ENCODE results near the gene C1QB.

Gene C1QB

DNA sequence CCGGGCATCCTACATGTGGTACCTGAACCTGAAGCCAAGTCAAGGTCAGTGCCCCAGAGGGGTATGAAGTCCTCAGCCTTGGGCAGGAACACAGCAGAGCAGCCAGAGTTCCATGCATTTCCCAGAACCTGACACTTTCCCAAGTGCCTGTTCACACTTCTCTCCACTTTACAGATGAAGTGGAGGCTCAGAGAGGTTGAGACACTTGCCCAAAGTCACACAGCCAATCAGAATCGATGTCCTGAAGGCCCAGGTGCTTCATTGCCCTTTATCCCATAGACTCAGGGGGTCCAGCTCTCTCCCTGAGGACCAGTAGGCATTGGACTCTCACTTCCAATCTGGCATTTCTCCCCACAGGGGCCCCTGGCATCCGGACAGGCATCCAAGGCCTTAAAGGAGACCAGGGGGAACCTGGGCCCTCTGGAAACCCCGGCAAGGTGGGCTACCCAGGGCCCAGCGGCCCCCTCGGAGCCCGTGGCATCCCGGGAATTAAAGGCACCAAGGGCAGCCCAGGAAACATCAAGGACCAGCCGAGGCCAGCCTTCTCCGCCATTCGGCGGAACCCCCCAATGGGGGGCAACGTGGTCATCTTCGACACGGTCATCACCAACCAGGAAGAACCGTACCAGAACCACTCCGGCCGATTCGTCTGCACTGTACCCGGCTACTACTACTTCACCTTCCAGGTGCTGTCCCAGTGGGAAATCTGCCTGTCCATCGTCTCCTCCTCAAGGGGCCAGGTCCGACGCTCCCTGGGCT is 14.4 kb upstream of the C1QB start:
- TF ChIP-seq BACH2 (CRISPR knock-in tag; IDR thresholded peaks at IDR 0.05; ENCODE audit: borderline replicate concordance): no peak
- TF ChIP-seq, protein P1, sequence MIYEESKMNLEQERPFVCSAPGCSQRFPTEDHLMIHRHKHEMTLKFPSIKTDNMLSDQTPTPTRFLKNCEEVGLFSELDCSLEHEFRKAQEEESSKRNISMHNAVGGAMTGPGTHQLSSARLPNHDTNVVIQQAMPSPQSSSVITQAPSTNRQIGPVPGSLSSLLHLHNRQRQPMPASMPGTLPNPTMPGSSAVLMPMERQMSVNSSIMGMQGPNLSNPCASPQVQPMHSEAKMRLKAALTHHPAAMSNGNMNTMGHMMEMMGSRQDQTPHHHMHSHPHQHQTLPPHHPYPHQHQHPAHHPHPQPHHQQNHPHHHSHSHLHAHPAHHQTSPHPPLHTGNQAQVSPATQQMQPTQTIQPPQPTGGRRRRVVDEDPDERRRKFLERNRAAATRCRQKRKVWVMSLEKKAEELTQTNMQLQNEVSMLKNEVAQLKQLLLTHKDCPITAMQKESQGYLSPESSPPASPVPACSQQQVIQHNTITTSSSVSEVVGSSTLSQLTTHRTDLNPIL (CRISPR knock-in tag; IDR thresholded peaks at IDR 0.05; ENCODE audit: low read depth): no peak
- TF ChIP-seq ZNF8 (CRISPR knock-in tag; IDR thresholded peaks at IDR 0.05): no peak
- no peak for TF ChIP-seq ZFP30 (CRISPR knock-in tag; IDR thresholded peaks at IDR 0.05)
- no peak for TF ChIP-seq PPARA (CRISPR knock-in tag; IDR thresholded peaks at IDR 0.05; ENCODE audit: borderline replicate concordance)
- no peak for TF ChIP-seq TCF4 (CRISPR knock-in tag; IDR thresholded peaks at IDR 0.05; ENCODE audit: borderline replicate concordance)
- no peak for TF ChIP-seq ZNF70 (CRISPR knock-in tag; IDR thresholded peaks at IDR 0.05)
- TF ChIP-seq RARB (CRISPR knock-in tag; IDR thresholded peaks at IDR 0.05): no peak
- TF ChIP-seq, protein P2, sequence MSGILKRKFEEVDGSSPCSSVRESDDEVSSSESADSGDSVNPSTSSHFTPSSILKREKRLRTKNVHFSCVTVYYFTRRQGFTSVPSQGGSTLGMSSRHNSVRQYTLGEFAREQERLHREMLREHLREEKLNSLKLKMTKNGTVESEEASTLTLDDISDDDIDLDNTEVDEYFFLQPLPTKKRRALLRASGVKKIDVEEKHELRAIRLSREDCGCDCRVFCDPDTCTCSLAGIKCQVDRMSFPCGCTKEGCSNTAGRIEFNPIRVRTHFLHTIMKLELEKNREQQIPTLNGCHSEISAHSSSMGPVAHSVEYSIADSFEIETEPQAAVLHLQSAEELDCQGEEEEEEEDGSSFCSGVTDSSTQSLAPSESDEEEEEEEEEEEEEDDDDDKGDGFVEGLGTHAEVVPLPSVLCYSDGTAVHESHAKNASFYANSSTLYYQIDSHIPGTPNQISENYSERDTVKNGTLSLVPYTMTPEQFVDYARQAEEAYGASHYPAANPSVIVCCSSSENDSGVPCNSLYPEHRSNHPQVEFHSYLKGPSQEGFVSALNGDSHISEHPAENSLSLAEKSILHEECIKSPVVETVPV (CRISPR knock-in tag; IDR thresholded peaks at IDR 0.05): no peak
- ATAC-seq: no peak

DNA sequence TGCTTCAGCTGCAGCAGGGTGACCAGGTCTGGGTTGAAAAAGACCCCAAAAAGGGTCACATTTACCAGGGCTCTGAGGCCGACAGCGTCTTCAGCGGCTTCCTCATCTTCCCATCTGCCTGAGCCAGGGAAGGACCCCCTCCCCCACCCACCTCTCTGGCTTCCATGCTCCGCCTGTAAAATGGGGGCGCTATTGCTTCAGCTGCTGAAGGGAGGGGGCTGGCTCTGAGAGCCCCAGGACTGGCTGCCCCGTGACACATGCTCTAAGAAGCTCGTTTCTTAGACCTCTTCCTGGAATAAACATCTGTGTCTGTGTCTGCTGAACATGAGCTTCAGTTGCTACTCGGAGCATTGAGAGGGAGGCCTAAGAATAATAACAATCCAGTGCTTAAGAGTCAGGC is 13.8 kb upstream of the C1QB start:
- TF ChIP-seq BACH2 (CRISPR knock-in tag; IDR thresholded peaks at IDR 0.05; ENCODE audit: borderline replicate concordance) (no peak), GLIS3 (CRISPR knock-in tag; IDR thresholded peaks at IDR 0.05) (no peak), ISL1 (CRISPR knock-in tag; IDR thresholded peaks at IDR 0.05) (no peak), SNAI2 (CRISPR knock-in tag; IDR thresholded peaks at IDR 0.05) (no peak), ZFP3 (CRISPR knock-in tag; IDR thresholded peaks at IDR 0.05) (no peak), TOX (CRISPR knock-in tag; IDR thresholded peaks at IDR 0.05; ENCODE audit: borderline replicate concordance) (no peak), TCF4 (CRISPR knock-in tag; IDR thresholded peaks at IDR 0.05; ENCODE audit: borderline replicate concordance) (no peak), ARNTL (CRISPR knock-in tag; IDR thresholded peaks at IDR 0.05; ENCODE audit: borderline replicate concordance, low read depth) (no peak), PPARA (CRISPR knock-in tag; IDR thresholded peaks at IDR 0.05; ENCODE audit: borderline replicate concordance) (no peak), ZNF8 (CRISPR knock-in tag; IDR thresholded peaks at IDR 0.05) (no peak), ZC3H10 (CRISPR knock-in tag; IDR thresholded peaks at IDR 0.05) (no peak), RARB (CRISPR knock-in tag; IDR thresholded peaks at IDR 0.05) (no peak), ZNF565 (CRISPR knock-in tag; conservative IDR thresholded peaks at IDR 0.05; ENCODE audit: low read depth) (no peak)
- TF ChIP-seq, protein P3, sequence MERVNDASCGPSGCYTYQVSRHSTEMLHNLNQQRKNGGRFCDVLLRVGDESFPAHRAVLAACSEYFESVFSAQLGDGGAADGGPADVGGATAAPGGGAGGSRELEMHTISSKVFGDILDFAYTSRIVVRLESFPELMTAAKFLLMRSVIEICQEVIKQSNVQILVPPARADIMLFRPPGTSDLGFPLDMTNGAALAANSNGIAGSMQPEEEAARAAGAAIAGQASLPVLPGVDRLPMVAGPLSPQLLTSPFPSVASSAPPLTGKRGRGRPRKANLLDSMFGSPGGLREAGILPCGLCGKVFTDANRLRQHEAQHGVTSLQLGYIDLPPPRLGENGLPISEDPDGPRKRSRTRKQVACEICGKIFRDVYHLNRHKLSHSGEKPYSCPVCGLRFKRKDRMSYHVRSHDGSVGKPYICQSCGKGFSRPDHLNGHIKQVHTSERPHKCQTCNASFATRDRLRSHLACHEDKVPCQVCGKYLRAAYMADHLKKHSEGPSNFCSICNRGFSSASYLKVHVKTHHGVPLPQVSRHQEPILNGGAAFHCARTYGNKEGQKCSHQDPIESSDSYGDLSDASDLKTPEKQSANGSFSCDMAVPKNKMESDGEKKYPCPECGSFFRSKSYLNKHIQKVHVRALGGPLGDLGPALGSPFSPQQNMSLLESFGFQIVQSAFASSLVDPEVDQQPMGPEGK (CRISPR knock-in tag; IDR thresholded peaks at IDR 0.05; ENCODE audit: borderline replicate concordance): no peak
- TF ChIP-seq, protein P4, sequence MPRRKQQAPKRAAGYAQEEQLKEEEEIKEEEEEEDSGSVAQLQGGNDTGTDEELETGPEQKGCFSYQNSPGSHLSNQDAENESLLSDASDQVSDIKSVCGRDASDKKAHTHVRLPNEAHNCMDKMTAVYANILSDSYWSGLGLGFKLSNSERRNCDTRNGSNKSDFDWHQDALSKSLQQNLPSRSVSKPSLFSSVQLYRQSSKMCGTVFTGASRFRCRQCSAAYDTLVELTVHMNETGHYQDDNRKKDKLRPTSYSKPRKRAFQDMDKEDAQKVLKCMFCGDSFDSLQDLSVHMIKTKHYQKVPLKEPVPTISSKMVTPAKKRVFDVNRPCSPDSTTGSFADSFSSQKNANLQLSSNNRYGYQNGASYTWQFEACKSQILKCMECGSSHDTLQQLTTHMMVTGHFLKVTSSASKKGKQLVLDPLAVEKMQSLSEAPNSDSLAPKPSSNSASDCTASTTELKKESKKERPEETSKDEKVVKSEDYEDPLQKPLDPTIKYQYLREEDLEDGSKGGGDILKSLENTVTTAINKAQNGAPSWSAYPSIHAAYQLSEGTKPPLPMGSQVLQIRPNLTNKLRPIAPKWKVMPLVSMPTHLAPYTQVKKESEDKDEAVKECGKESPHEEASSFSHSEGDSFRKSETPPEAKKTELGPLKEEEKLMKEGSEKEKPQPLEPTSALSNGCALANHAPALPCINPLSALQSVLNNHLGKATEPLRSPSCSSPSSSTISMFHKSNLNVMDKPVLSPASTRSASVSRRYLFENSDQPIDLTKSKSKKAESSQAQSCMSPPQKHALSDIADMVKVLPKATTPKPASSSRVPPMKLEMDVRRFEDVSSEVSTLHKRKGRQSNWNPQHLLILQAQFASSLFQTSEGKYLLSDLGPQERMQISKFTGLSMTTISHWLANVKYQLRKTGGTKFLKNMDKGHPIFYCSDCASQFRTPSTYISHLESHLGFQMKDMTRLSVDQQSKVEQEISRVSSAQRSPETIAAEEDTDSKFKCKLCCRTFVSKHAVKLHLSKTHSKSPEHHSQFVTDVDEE (CRISPR knock-in tag; IDR thresholded peaks at IDR 0.05): no peak
- TF ChIP-seq, protein P5, sequence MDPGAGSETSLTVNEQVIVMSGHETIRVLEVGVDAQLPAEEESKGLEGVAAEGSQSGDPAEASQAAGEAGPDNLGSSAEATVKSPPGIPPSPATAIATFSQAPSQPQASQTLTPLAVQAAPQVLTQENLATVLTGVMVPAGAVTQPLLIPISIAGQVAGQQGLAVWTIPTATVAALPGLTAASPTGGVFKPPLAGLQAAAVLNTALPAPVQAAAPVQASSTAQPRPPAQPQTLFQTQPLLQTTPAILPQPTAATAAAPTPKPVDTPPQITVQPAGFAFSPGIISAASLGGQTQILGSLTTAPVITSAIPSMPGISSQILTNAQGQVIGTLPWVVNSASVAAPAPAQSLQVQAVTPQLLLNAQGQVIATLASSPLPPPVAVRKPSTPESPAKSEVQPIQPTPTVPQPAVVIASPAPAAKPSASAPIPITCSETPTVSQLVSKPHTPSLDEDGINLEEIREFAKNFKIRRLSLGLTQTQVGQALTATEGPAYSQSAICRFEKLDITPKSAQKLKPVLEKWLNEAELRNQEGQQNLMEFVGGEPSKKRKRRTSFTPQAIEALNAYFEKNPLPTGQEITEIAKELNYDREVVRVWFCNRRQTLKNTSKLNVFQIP (CRISPR knock-in tag; IDR thresholded peaks at IDR 0.05; ENCODE audit: borderline replicate concordance, low read depth): no peak
- ATAC-seq: peak; percentile 12; the same call in 1 of the 3 replicates

DNA sequence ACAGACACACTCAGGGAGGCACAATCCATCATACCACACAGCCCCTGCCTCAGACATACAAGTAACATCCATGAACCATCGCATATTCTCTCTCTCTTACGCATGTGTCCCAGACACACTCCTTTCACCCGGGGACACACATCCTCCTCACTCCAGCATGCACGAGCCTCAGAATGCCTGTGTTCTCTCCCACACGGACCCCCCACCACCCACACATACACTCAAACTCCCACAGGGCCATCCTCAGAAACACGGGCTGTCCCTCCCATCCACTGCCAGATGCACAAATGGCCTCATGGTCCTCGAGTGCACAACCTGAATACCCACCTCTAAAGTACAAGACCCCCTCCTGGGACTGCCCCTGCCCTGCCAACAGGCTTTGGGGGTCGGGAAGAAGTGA is 11.8 kb upstream of the C1QB start:
- TF ChIP-seq ZNF8 (CRISPR knock-in tag; IDR thresholded peaks at IDR 0.05): no peak
- TF ChIP-seq, protein P2 (CRISPR knock-in tag; IDR thresholded peaks at IDR 0.05): no peak
- ATAC-seq: no peak
